HepG2 (cell line): ENCODE data around the gene AP2S1. TPM values are rescaled to one million over a fixed set of nuclear protein-coding genes. Genes with fewer than 3 reads are reported as not detected.

ENCODE experiments used
- AFF4 ChIP-seq: sonication (generic); formaldehyde crosslinking; IDR thresholded peaks from 2 replicates; pipeline ENCODE4 v1.4.0; 2020; ENCODE audit warnings: missing genetic modification reagents
- ARID2 ChIP-seq: sonication (generic); formaldehyde crosslinking; IDR thresholded peaks from 2 replicates; pipeline ENCODE4 v1.8.1; 2022; ENCODE audit warnings: mild to moderate bottlenecking, missing genetic modification reagents, borderline replicate concordance
- ELF3 ChIP-seq: IDR thresholded peaks from 2 replicates; pipeline ENCODE4 v1.6.1; 2016; ENCODE audit warnings: missing genetic modification reagents, missing compliant biosample characterization
- FOXJ3 ChIP-seq: sonication (generic); formaldehyde crosslinking; IDR thresholded peaks from 2 replicates; pipeline ENCODE4 v1.4.0; 2020; ENCODE audit warnings: missing genetic modification reagents, mild to moderate bottlenecking, borderline replicate concordance
- GZF1 ChIP-seq: sonication (generic); formaldehyde crosslinking; IDR thresholded peaks from 2 replicates; pipeline ENCODE4 v1.5.1; 2020; ENCODE audit warnings: mild to moderate bottlenecking, missing genetic modification reagents
- JUND ChIP-seq: sonication (generic); formaldehyde crosslinking; IDR thresholded peaks from 2 replicates; pipeline ENCODE4 v1.8.0; 2022; ENCODE audit warnings: mild to moderate bottlenecking, missing genetic modification reagents
- NR2C2 ChIP-seq: sonication (generic); formaldehyde crosslinking; IDR thresholded peaks from 2 replicates; pipeline ENCODE4 v1.4.0; 2020; ENCODE audit warnings: missing genetic modification reagents, mild to moderate bottlenecking, moderate library complexity, borderline replicate concordance
- NR2F1 ChIP-seq, 2 experiments: fragments of 450-650 bp in 1 of 2; formaldehyde crosslinking in 1 of 2; IDR thresholded peaks; 2 replicates each; pipeline versions ENCODE4 v1.5.0 to v1.6.1; 2016 to 2020; ENCODE audit warnings: mild to moderate bottlenecking in 1 of 2, missing compliant biosample characterization in 1 of 2, missing genetic modification reagents in 1 of 2, moderate library complexity in 1 of 2
- POLR2AphosphoS5 ChIP-seq: IDR thresholded peaks from 2 replicates; pipeline ENCODE4 v1.6.1; 2012; ENCODE audit warnings: low read depth, low read length
- PPARG ChIP-seq: conservative IDR thresholded peaks from 2 replicates; pipeline ENCODE4 v1.6.1; 2016; ENCODE audit warnings: missing biosample characterization, missing genetic modification reagents
- SIN3A ChIP-seq: IDR thresholded peaks from 2 replicates; pipeline ENCODE4 v1.6.1; 2011; ENCODE audit warnings: low read depth, mild to moderate bottlenecking, control low read depth, low read length, borderline replicate concordance
- SSRP1 ChIP-seq: IDR thresholded peaks from 2 replicates; pipeline ENCODE4 v1.6.1; 2016; ENCODE audit warnings: control low read depth
- TEAD2 ChIP-seq: sonication (generic); formaldehyde crosslinking; IDR thresholded peaks from 2 replicates; pipeline ENCODE4 v1.9.0; 2021; ENCODE audit warnings: missing genetic modification reagents
- U2AF2 ChIP-seq: fragments of 200-400 bp; formaldehyde crosslinking; IDR thresholded peaks from 2 replicates; pipeline ENCODE4 v1.6.1; 2017; ENCODE audit warnings: low read depth, mild to moderate bottlenecking, low read length
- XRCC5 ChIP-seq: fragments of 200-400 bp; formaldehyde crosslinking; optimal IDR thresholded peaks from 2 replicates; pipeline ENCODE3; 2017; ENCODE audit warnings: mild to moderate bottlenecking, low read length
- ZBTB21 ChIP-seq: sonication (generic); formaldehyde crosslinking; IDR thresholded peaks from 2 replicates; pipeline ENCODE4 v1.4.0; 2020; ENCODE audit warnings: missing genetic modification reagents
- ZBTB33 ChIP-seq: sonication (generic); formaldehyde crosslinking; IDR thresholded peaks from 2 replicates; pipeline ENCODE4 v1.4.0; 2020; ENCODE audit warnings: missing genetic modification reagents
- ZBTB43 ChIP-seq: sonication (generic); formaldehyde crosslinking; conservative IDR thresholded peaks from 2 replicates; pipeline ENCODE4 v1.4.0; 2020; ENCODE audit warnings: missing genetic modification reagents
- ZKSCAN1 ChIP-seq: fragments of 150-350 bp; IDR thresholded peaks from 2 replicates; pipeline ENCODE4 v1.6.1; 2014; ENCODE audit warnings: low read length
- ZNF513 ChIP-seq: sonication (generic); formaldehyde crosslinking; conservative IDR thresholded peaks from 2 replicates; pipeline ENCODE4 v1.5.0; 2020; ENCODE audit warnings: missing genetic modification reagents
- ZNF607 ChIP-seq: sonication (generic); formaldehyde crosslinking; IDR thresholded peaks from 2 replicates; pipeline ENCODE4 v1.5.1; 2020; ENCODE audit warnings: missing genetic modification reagents, mild to moderate bottlenecking, borderline replicate concordance
- ZNF674 ChIP-seq: sonication (generic); formaldehyde crosslinking; IDR thresholded peaks from 2 replicates; pipeline ENCODE4 v1.5.0; 2020; ENCODE audit warnings: low read depth, mild to moderate bottlenecking, missing genetic modification reagents
- ZNF850 ChIP-seq: sonication (generic); formaldehyde crosslinking; conservative IDR thresholded peaks from 2 replicates; pipeline ENCODE4 v1.9.0; 2021; ENCODE audit warnings: mild to moderate bottlenecking, missing genetic modification reagents
- polyA plus RNA-seq, 8 experiments: library from polyadenylated mRNA; depleted of rRNA in 3 of 8; stranded (reverse) in 7 of 8; unstranded in 1 of 8; fragments of >200 nt; fragmentation: Illumina TruSeq in 4 of 8; extraction: Trizol in 4 of 8; gene quantifications; 2 replicates each; pipeline versions ENCODE4 v1.2.1 to v1.2.3, GENCODE V29; 2011 to 2016; ENCODE audit warnings: low read depth in 4 of 8, missing spikeins in 1 of 8, mixed read lengths in 1 of 8; ENCODE audit not compliant: insufficient read depth in 1 of 8
- total RNA-seq, 5 experiments: library from RNA; depleted of rRNA; stranded (reverse); fragments of >200 nt; fragmentation: Illumina TruSeq; extraction: Trizol; gene quantifications; 2 replicates each; pipeline ENCODE4 v1.2.3, GENCODE V29; 2016; ENCODE audit warnings: low read depth in 1 of 5

Gene AP2S1
- total and polyA plus RNA-seq, 2 of the 13 experiments (the other 11 are each of a cell fraction or from before 2014, with no cell fraction given), result 45.2 to 86.1 TPM

- no peak for TF ChIP-seq TEAD2 (CRISPR knock-in tag)
- no peak for TF ChIP-seq ZNF674 (CRISPR knock-in tag)
- 0 out of 2 replicates have a peak, but pooled peaks have one; percentile 17 for TF ChIP-seq ZBTB21
- no peak for TF ChIP-seq ZNF607 (CRISPR knock-in tag)
- TF ChIP-seq ZBTB33 (CRISPR knock-in tag), result 0 out of 2 replicates have a peak, but pooled peaks have one; percentile 15
- no peak for TF ChIP-seq ZBTB43 (CRISPR knock-in tag)
- TF ChIP-seq PPARG, result no peak; the same call in 1 of the 2 replicates
- TF ChIP-seq ZNF850 (CRISPR knock-in tag), result no peak
- peak; percentile 29; the same call in 1 of the 2 replicates for TF ChIP-seq FOXJ3 (CRISPR knock-in tag)
- TF ChIP-seq XRCC5, result peak; percentile 14
- TF ChIP-seq ARID2 (CRISPR knock-in tag), result no peak
- peak; percentile 59; the same call in 1 of the 2 replicates for TF ChIP-seq ELF3 (CRISPR knock-in tag)
- peak; percentile 75 for TF ChIP-seq SSRP1 (CRISPR knock-in tag)
- no peak for TF ChIP-seq ZNF513
- no peak for TF ChIP-seq SIN3A
- 0 out of 4 replicates have a peak, but pooled peaks of 1 of the 2 experiments have one; percentile 10 for TF ChIP-seq NR2F1 (CRISPR knock-in tag; IDR thresholded peaks at IDR 0.05)
- no peak for TF ChIP-seq ZKSCAN1
- TF ChIP-seq JUND, result no peak
- no peak for TF ChIP-seq GZF1 (CRISPR knock-in tag)
- TF ChIP-seq U2AF2, result no peak
- TF ChIP-seq NR2C2 (CRISPR knock-in tag), result peak; percentile 64; the same call in 1 of the 2 replicates
- no peak for TF ChIP-seq AFF4 (CRISPR knock-in tag)
- peak; percentile 61; the same call in 1 of the 2 replicates for TF ChIP-seq POLR2AphosphoS5
Observed at GRCh38 chr19:46859637-46860124, 9.0 kb upstream of the AP2S1 start (continued).
